GM19463 (cell line): ENCODE results near the gene P2RY6.
"Not testable (repeated sequence)": the region's sequence is repeated elsewhere in the genome, so short reads cannot be mapped to it uniquely, and the experiment has no call there.

ENCODE experiments used
- ATAC-seq: cut with Tn5 transposase; IDR thresholded peaks from one replicate; pipeline ENCODE4 v1.9.1; 2021; ENCODE audit warnings: mild to moderate bottlenecking, moderate library complexity; ENCODE audit not compliant: unreplicated experiment

Gene P2RY6

GRCh38 chr11:73271936-73272679, at the start of gene P2RY6:
Gene P2RY6 (plus strand): TSS chr11:73272338. CDS start chr11:73296519, 24,181 bp downstream.
- ATAC-seq = no peak

GRCh38 chr11:73223998-73224730, 48.0 kb upstream of the P2RY6 start:
- no peak for ATAC-seq

- ATAC-seq = no peak
Observed at GRCh38 chr11:73225001-73225686, 47.0 kb upstream of the P2RY6 start.

GRCh38 chr11:73225851-73226250, 46.3 kb upstream of the P2RY6 start:
- ATAC-seq = no peak

- no peak for ATAC-seq
Observed at GRCh38 chr11:73226297-73227006, 45.7 kb upstream of the P2RY6 start.

- ATAC-seq = no peak
Observed at GRCh38 chr11:73227571-73228211, 44.4 kb upstream of the P2RY6 start.

GRCh38 chr11:73228268-73229134, 43.6 kb upstream of the P2RY6 start:
- no peak for ATAC-seq

GRCh38 chr11:73229321-73229895, 42.7 kb upstream of the P2RY6 start:
- ATAC-seq = no peak

- ATAC-seq = no peak
Observed at GRCh38 chr11:73229896-73230875, 42.0 kb upstream of the P2RY6 start.

GRCh38 chr11:73230931-73231330, 41.2 kb upstream of the P2RY6 start:
- no peak for ATAC-seq

GRCh38 chr11:73232487-73232886, 39.7 kb upstream of the P2RY6 start:
- not testable (repeated sequence) for ATAC-seq

- ATAC-seq = no peak
Observed at GRCh38 chr11:73233211-73233610, 38.9 kb upstream of the P2RY6 start.

GRCh38 chr11:73233692-73234470, 38.3 kb upstream of the P2RY6 start:
- ATAC-seq = no peak

- ATAC-seq = no peak
Observed at GRCh38 chr11:73234471-73235181, 37.5 kb upstream of the P2RY6 start.

- no peak for ATAC-seq
Observed at GRCh38 chr11:73235236-73235786, 36.8 kb upstream of the P2RY6 start.

GRCh38 chr11:73236205-73236765, 35.9 kb upstream of the P2RY6 start:
- ATAC-seq = no peak
